ENCODE data around the gene GNAO1.

GNAO1 gene

GRCh38 chr16:56317998-56318826, 126.9 kb downstream of the GNAO1 start:
- DNase-seq, result peak; percentile 79
- in situ Hi-C loops (cut with HindIII; ENCODE audit: low pct_ligation_motif_present, low pct_unique_long_range_greater_than_20kb, low sequenced_read_pairs), result no loop called here

GRCh38 chr16:56318827-56319140, 127.5 kb downstream of the GNAO1 start:
- DNase-seq, result no peak
- in situ Hi-C loops (cut with HindIII; ENCODE audit: low pct_ligation_motif_present, low pct_unique_long_range_greater_than_20kb, low sequenced_read_pairs), result no loop called here

GRCh38 chr16:56319376-56319775, 128.1 kb downstream of the GNAO1 start:
- in situ Hi-C loops (cut with HindIII; ENCODE audit: low pct_ligation_motif_present, low pct_unique_long_range_greater_than_20kb, low sequenced_read_pairs), result no loop called here
- no peak for DNase-seq

- in situ Hi-C loops (cut with HindIII; ENCODE audit: low pct_ligation_motif_present, low pct_unique_long_range_greater_than_20kb, low sequenced_read_pairs), result no loop called here
- no peak for DNase-seq
Measured at GRCh38 chr16:56320056-56320455, 128.8 kb downstream of the GNAO1 start.

DNA sequence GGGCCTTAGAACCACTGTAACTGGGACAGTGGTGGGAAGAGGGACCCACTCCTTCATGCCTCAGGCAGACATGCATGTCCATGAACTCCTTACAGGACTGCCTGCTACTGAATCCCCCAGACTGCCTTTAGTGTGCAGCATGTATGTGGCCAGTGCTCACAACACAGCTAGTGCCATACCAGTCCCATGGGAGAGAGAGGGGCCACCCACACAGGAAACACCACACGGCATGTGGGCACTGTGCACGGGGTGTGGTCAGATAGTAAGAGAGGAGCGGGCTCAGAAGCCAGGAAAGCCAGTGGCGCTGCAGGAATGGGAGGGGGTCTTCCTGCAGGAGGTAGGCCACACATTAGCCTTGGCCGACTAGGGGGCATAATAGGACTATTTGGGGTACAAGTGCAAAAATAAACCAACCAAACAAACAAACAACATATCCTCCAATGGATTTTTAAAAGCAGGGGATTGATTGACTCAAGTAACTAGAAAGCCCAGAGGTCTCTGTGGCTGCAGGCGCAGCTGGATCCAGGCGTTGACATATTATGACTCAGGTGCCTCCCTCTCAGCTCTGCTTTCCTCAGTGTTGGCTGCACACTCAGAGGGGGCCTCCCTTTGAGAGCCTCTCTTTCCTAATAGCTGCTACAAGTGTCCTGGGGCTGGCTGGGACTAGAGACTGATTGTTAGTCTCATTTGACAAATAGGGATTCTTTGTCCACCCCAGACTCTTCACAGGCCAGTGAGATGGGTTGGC, 129.7 kb downstream of the GNAO1 start:
- in situ Hi-C loops (cut with HindIII; ENCODE audit: low pct_ligation_motif_present, low pct_unique_long_range_greater_than_20kb, low sequenced_read_pairs), result no loop called here
- DNase-seq, result no peak

DNA sequence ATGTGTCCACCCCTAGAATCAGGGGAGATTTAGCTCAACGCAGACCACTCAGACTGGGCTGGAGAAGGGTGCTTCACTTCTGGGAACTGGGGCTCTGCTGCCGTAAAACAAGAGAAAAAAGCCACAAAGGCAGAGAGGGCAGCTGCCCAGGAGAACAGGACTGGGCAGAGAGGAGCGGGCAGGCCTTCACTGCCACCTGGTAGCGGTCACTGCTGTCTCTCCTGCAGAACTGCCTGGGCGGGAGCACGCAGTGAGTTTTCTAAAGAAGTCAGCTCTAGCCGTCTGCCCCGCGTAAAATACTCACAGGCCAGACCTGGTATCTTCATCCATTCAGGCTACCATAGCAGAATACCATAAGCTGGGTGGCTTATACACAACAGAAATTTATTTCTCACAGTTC, 130.3 kb downstream of the GNAO1 start:
- in situ Hi-C loops (cut with HindIII; ENCODE audit: low pct_ligation_motif_present, low pct_unique_long_range_greater_than_20kb, low sequenced_read_pairs), result no loop called here
- DNase-seq, result no peak

DNA sequence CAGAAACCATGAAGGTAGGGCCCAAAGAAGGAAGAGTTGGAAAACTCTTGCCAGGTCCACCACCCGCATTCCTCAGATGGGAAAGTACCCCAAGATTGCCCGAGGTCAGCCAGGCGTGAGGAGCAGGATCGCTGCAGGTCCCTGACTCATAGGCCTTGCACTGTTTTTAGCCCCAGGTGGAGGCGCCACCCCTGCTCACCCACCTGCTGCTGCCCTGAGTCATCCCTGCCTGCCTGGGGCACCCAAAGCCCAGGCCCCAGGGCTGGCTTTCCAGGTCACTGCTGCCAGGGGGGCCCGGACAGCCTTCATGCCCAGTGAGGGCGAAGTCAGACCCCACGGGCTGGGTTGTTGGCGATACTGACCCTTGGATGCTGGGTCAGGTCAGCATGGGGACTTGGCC, 133.1 kb downstream of the GNAO1 start:
- in situ Hi-C loops (cut with HindIII; ENCODE audit: low pct_ligation_motif_present, low pct_unique_long_range_greater_than_20kb, low sequenced_read_pairs), result no loop called here
- peak; percentile 53 for DNase-seq

DNA sequence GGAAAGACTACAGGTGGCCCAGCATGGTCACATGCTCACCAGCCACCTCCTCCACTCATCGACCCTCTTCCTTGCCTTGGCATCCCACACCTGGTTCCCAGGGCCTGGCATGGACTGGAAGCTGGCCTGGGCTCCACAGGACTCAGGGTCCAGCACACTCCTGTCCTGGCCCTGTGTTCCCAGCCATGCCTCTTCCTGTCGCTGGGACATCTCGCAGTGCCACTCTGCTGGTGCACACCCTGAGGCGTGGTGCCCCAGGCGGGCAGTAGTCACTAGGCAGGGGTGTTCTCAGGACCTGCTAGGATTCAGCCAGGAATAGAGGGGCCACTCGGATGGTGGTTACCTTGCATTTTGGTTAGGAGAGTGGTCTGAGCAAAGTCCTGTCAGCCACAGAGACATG, 134.7 kb downstream of the GNAO1 start:
- in situ Hi-C loops (cut with HindIII; ENCODE audit: low pct_ligation_motif_present, low pct_unique_long_range_greater_than_20kb, low sequenced_read_pairs), result no loop called here
- DNase-seq, result no peak

DNA sequence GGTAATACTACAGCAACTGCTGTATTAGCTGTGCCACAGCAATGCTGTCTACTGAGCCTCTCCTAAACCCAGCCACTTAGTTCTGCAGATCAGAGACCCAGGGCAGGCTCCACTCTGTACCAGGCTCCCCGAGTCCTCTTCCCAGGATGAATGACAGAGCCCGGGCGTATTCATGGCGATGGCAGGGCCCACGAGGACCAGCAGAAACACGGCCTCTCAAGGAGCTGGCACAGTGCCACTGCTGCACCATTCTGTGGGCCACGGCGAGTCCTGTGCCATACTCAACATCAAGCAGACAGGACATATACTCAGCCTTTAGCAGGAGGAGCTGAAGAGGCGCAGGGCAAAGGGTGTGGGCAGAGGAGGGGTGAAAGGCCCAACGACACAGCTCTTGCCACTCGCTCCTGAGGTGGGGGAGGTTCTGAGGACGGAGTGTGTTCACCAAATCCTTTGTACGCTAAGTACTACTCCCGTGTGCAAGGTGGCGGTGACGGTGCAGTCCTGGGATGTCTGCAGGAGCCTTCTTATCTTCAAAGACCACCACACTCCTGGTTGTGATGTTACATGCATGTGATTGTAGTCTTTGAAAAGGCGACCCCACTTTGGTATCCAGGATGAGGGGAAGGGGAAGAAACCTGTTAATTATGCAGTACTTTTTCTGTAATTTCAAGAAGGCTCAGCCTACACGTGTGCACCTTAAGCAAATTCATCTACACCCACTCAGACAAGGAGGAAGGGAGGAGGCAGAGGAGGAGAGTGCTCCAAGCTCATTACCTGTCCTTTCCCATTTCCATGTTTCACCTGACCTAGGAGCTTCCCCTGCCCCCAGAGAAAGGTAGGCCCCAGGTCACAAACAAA, 136.0 kb downstream of the GNAO1 start:
- in situ Hi-C loops (cut with HindIII; ENCODE audit: low pct_ligation_motif_present, low pct_unique_long_range_greater_than_20kb, low sequenced_read_pairs), result no loop called here
- no peak for DNase-seq

- in situ Hi-C loops (cut with HindIII; ENCODE audit: low pct_ligation_motif_present, low pct_unique_long_range_greater_than_20kb, low sequenced_read_pairs), result no loop called here
- DNase-seq, result no peak
Measured at GRCh38 chr16:56327929-56328258, 136.6 kb downstream of the GNAO1 start.

GRCh38 chr16:56328276-56329022, 137.2 kb downstream of the GNAO1 start:
- in situ Hi-C loops (cut with HindIII; ENCODE audit: low pct_ligation_motif_present, low pct_unique_long_range_greater_than_20kb, low sequenced_read_pairs), result no loop called here

GRCh38 chr16:56329887-56330286, 138.6 kb downstream of the GNAO1 start:
- no peak for DNase-seq
- in situ Hi-C loops (cut with HindIII; ENCODE audit: low pct_ligation_motif_present, low pct_unique_long_range_greater_than_20kb, low sequenced_read_pairs), result no loop called here

More at GRCh38 chr16:56328276-56329022, 137.2 kb downstream of the GNAO1 start:
- no peak for DNase-seq

- in situ Hi-C loops (cut with HindIII; ENCODE audit: low pct_ligation_motif_present, low pct_unique_long_range_greater_than_20kb, low sequenced_read_pairs), result no loop called here
- no peak for DNase-seq
Measured at GRCh38 chr16:56330476-56330875, 139.2 kb downstream of the GNAO1 start.

DNA sequence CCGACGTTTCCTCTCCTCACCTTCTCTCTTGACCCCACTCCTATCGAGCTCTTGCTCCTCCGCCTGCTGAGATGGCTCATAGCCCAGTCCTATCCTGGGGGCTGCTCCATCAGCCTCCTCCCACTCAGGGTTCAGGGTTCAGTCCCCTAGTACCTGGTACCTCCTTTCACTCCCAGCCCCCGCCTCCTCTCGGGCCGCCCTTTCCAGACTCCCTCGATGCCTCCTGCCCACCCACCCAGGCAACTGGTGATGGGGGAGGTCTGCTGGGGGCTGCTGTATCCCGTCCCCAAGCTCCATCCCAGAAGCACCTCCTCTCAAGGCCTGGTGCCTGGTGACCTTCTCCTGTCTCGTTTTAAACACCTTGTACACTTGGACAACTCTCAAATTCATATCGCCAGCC, 140.1 kb downstream of the GNAO1 start:
- DNase-seq, result no peak
- in situ Hi-C loops (cut with HindIII; ENCODE audit: low pct_ligation_motif_present, low pct_unique_long_range_greater_than_20kb, low sequenced_read_pairs), result no loop called here

DNA sequence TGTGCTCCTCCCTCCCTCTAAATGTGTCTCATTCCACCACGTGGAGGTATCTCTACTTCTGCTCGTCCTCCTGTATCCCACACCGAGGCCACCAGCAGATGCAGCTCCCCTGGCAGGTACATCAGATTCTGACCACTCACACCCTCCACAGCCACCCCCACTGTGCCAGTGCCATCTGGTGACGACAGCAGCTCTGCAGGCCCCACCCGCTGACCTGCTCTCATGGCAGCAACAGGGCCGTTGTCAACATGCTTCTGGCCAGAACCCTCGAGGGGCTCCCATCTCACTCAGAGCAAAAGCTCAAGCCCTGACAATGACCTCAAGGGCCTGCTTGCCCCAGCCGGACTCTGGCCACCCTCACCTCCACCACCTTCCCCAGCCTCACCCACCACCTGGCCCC, 140.6 kb downstream of the GNAO1 start:
- in situ Hi-C loops (cut with HindIII; ENCODE audit: low pct_ligation_motif_present, low pct_unique_long_range_greater_than_20kb, low sequenced_read_pairs), result no loop called here
- DNase-seq, result no peak

GRCh38 chr16:56332464-56333079, 141.3 kb downstream of the GNAO1 start:
- in situ Hi-C loops (cut with HindIII; ENCODE audit: low pct_ligation_motif_present, low pct_unique_long_range_greater_than_20kb, low sequenced_read_pairs), result no loop called here
- DNase-seq, result peak; percentile 84

DNA sequence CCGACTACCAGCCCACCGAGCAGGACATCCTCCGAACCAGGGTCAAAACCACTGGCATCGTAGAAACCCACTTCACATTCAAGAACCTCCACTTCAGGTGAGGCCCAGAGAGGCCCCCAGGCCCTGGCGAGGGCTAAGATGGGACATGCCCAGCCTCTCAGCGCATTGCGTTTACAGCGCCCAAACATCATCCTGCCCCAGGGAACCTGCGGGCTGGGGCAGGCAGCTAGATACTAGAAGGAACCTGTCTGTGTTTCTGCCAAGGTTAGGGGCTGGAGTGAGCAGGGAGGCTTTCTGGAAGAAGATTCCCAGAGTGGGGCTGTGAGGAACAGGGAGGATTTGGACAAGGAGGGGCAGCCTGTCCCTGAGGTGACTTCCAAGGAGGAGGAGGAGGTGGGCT, 143.5 kb downstream of the GNAO1 start:
- in situ Hi-C loops (cut with HindIII; ENCODE audit: low pct_ligation_motif_present, low pct_unique_long_range_greater_than_20kb, low sequenced_read_pairs), result no loop called here
- no peak for DNase-seq

DNA sequence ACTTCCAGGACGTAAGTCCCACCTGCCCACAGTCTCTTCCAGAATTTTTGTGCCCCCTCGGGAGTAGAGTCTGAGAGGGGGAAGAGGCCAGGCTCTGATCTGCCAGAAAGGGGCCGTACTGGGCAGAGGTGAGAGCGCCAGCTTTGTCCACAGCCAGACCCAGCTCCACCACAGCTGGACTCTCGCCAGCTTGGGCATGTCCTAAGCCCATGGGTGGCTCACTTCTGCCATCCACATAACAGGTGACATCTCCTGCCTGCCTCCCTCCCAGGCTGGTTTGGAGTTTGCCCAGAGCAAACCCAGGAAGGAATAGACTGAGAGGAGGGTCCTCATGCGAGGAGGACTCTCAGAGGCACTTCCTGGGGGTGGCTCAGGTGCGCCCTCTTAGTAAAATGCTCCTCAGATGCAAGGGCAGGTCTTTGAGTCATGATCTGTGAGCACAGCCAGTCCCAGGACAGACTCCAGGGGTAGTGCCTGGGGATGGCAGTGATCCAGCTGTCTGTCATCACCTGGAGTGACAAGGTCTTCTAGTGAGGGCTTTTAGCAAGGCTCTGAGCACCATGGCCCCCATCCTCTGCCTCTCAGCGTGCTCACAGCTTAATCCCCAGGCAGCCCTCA, 144.9 kb downstream of the GNAO1 start:
- no peak for DNase-seq
- in situ Hi-C loops (cut with HindIII; ENCODE audit: low pct_ligation_motif_present, low pct_unique_long_range_greater_than_20kb, low sequenced_read_pairs), result no loop called here

Measured in ACHN (cell line).